NB4 (cell line): ENCODE measurements around the gene PTPRD.

Experiments
- DNase-seq: peaks from one replicate; pipeline ENCODE4 v3.0.0; 2010; ENCODE audit warnings: low read depth
- H3K4me3 ChIP-seq: one replicate; pipeline ENCODE4 v1.5.1; 2011; ENCODE audit warnings: mild to moderate bottlenecking, low read depth, low read length, moderate library complexity
- MYC ChIP-seq: IDR thresholded peaks from 2 replicates; pipeline ENCODE4 v1.6.1; 2011; ENCODE audit warnings: low read depth, low read length
- POLR2A ChIP-seq: IDR thresholded peaks from 2 replicates; pipeline ENCODE4 v1.6.1; 2011; ENCODE audit warnings: mild to moderate bottlenecking; ENCODE audit not compliant: insufficient read length; ENCODE audit errors: extremely low read depth
- TF ChIP-seq, protein P1 (sequence below): IDR thresholded peaks from 2 replicates; pipeline ENCODE4 v1.6.1; 2011; ENCODE audit warnings: low read depth, low read length
- TF ChIP-seq, protein P2 (sequence below): IDR thresholded peaks from one replicate; pipeline ENCODE4 v1.5.1; 2012; ENCODE audit warnings: low read depth, low read length

Gene PTPRD

DNA sequence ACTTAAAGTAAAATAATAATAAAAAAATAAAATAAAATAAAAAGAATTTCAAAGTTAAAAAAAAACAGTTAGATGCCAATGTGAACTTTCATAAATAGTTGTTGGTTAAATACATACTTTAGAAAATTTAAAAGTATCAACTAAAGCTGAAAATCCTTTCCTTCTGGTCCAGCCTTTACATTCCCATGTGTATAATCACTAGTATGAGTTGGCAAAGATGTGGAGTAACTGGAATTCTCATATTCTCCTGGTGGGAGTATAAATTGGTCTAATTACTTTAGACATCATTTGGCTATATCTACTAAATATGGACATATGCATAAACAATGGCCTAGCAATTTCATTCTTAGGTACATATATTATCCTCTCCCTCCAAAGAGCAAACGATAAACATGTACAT is 619.9 kb downstream of the PTPRD start:
- H3K4me3 ChIP-seq = no peak overlapping the region
- no peak for DNase-seq
- TF ChIP-seq MYC (no peak), POLR2A (no peak)
- TF ChIP-seq, protein P1, sequence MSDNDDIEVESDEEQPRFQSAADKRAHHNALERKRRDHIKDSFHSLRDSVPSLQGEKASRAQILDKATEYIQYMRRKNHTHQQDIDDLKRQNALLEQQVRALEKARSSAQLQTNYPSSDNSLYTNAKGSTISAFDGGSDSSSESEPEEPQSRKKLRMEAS = no peak
- TF ChIP-seq, protein P2, sequence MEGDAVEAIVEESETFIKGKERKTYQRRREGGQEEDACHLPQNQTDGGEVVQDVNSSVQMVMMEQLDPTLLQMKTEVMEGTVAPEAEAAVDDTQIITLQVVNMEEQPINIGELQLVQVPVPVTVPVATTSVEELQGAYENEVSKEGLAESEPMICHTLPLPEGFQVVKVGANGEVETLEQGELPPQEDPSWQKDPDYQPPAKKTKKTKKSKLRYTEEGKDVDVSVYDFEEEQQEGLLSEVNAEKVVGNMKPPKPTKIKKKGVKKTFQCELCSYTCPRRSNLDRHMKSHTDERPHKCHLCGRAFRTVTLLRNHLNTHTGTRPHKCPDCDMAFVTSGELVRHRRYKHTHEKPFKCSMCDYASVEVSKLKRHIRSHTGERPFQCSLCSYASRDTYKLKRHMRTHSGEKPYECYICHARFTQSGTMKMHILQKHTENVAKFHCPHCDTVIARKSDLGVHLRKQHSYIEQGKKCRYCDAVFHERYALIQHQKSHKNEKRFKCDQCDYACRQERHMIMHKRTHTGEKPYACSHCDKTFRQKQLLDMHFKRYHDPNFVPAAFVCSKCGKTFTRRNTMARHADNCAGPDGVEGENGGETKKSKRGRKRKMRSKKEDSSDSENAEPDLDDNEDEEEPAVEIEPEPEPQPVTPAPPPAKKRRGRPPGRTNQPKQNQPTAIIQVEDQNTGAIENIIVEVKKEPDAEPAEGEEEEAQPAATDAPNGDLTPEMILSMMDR = no peak

DNA sequence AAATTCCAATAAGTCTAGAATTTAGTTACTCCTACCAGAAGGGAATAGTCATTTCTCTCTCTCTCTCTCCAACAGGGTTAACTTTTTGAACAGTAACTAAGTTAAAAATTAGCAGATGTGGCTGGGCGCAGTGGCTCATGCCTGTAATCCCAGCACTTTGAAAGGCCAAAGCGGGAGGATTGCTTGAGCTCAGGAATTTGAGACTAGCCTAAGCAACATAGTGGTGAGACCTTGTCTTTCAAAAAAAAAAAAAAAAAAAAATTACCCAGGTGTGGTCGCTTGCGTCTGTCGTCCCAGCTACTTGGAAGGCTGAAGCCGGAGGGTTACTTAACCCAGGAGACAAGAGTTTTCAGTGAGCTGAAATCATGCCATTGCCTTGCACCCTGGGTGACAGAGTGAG is 639.7 kb downstream of the PTPRD start:
- no peak for TF ChIP-seq MYC
- TF ChIP-seq POLR2A = no peak
- TF ChIP-seq, protein P2 = no peak
- TF ChIP-seq, protein P1 = no peak
- no peak for DNase-seq
- no peak overlapping the region for H3K4me3 ChIP-seq

DNA sequence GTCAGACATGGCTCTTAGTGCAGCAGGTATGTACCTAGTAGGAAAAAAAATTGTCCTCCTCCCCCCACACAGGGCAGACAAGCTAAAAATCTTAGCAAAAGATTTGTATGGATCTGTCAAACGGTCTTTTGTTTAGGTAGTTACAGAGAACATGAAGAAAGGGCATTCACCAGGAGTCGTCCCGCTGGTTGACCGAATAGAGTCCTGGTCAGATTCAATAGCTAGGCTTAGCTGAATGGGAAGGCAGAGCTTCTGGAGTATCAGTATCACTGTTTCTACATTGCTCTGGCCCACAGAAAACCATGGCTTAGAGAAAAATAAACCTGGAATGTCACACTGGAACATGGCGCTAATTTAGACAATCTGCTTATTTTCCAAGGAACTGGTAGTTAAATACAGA is 642.3 kb downstream of the PTPRD start:
- no peak for DNase-seq
- H3K4me3 ChIP-seq = no peak overlapping the region
- TF ChIP-seq, protein P2 = no peak
- no peak for TF ChIP-seq POLR2A
- TF ChIP-seq, protein P1 = no peak
- TF ChIP-seq MYC = no peak

DNA sequence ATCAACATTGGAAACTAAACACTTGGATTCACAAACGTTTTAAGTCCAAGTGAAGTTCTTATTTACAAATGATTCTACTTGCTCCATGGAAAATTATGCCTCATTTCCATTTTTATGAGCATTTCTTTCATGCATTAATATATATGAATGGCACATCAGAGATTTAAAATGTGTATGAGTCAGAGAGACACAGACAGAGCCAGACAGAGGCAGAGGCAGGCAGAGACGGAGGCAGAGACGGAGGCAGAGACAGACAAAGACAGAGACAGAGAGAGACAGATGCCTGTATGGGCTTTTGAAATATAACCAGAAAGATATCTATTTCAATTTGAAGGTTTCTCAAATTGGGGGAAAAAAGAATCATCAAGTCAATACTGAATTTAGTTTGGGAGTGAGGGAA is 649.0 kb downstream of the PTPRD start:
- TF ChIP-seq, protein P1 = no peak
- TF ChIP-seq, protein P2 = no peak
- TF ChIP-seq POLR2A (no peak), MYC (no peak)
- H3K4me3 ChIP-seq = no peak overlapping the region

DNA sequence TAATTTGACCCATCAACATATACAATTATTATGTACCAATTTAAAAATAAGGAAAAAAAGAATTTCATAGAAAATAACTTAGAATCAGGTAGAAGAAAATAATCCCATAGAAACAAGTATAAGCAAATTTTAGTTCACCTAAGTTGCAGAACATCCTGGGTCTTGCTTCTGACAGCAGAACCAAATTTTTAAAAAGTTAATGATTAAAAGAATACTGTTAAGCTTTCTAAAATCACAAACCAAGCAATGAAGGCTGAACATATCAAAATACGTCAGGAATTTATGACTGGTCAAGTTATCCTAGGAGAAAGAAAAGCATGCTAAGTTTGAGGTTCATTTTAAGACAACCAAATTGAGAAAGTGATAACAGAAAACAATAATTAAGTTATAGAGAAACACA is 650.9 kb downstream of the PTPRD start:
- TF ChIP-seq, protein P1 = no peak
- no peak for TF ChIP-seq MYC
- TF ChIP-seq, protein P2 = no peak
- TF ChIP-seq POLR2A = no peak
- no peak for DNase-seq
- no peak overlapping the region for H3K4me3 ChIP-seq

More for the DNA sequence above, 649.0 kb downstream of the PTPRD start:
- DNase-seq = no peak

DNA sequence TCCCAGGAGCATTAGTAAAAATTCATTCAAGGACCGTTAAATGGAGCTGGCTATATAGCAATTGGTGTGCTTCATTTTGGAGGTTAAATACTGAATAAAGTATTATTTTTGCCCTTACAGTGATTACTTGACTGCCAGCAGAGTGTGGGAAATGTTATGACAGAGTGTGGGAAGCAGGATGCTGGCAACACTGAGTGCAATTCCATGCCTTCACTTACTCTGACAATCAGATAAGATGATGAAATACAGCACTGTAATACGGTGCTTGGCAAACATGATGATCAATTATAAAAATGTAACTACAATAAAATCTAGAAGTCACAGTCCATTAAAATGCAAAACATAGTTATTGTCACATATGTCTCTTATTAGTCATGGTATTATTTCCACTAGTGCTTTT is 651.3 kb downstream of the PTPRD start:
- no peak for DNase-seq
- no peak overlapping the region for H3K4me3 ChIP-seq
- TF ChIP-seq MYC = no peak
- TF ChIP-seq POLR2A = no peak
- TF ChIP-seq, protein P2 = no peak
- TF ChIP-seq, protein P1 = no peak
